OCI-LY7 (cell line): Measurements from ENCODE around the gene INSIG1. TPM values are rescaled to one million over a fixed set of nuclear protein-coding genes. Genes with fewer than 3 reads are reported as not detected.

Experiments used
- BruUV-seq: library from RNA; stranded (reverse); fragments of 400-500 nt; replicated peaks from 2 replicates; lab custom pipeline; 2021; lab: Mats Ljungman, UMichigan
- CTCF ChIA-PET: fragments of 300-600 bp; sonication (Branson Sonifier 250); formaldehyde crosslinking; loops from one replicate; lab custom pipeline; 2022; ENCODE audit warnings: antibody characterized with exemption; ENCODE audit not compliant: unreplicated experiment; lab: Charles Lee
- POLR2A ChIA-PET: fragments of 300-600 bp; sonication (Branson Sonifier 250); formaldehyde crosslinking; loops from one replicate; lab custom pipeline; 2022; ENCODE audit warnings: antibody characterized with exemption; lab: Charles Lee
- DNase-seq: peaks from one replicate; pipeline ENCODE4 v3.0.0-alpha.2; 2015; ENCODE audit warnings: low spot score
- H2AFZ ChIP-seq: fragments of 200-600 bp; sonication (generic), shearing (Covaris generic); 2 replicates; pipeline ENCODE4 v1.6.1; 2014; ENCODE audit warnings: mild to moderate bottlenecking, antibody characterized with exemption, low read length, moderate library complexity
- H3K27ac ChIP-seq: fragments of 200-600 bp; sonication (generic); 2 replicates; pipeline ENCODE4 v1.5.1; 2014; ENCODE audit warnings: mixed run types, low read depth, mild to moderate bottlenecking, moderate library complexity, low read length, inconsistent platforms; ENCODE audit not compliant: poor library complexity, severe bottlenecking
- H3K36me3 ChIP-seq: fragments of 200-600 bp; sonication (generic); 2 replicates; pipeline ENCODE4 v1.6.1; 2014; ENCODE audit warnings: mild to moderate bottlenecking, antibody characterized with exemption, low read length, moderate library complexity, mixed read lengths; ENCODE audit not compliant: insufficient read depth
- H3K4me1 ChIP-seq: fragments of 200-600 bp; sonication (generic); 2 replicates; pipeline ENCODE4 v1.5.1; 2014; ENCODE audit warnings: mild to moderate bottlenecking, low read length; ENCODE audit not compliant: insufficient read depth, poor library complexity, severe bottlenecking
- H3K4me2 ChIP-seq: fragments of 200-600 bp; sonication (generic); 2 replicates; pipeline ENCODE4 v1.6.1; 2014; ENCODE audit warnings: mild to moderate bottlenecking, low read length
- H3K4me3 ChIP-seq: fragments of 200-600 bp; sonication (generic); 2 replicates; pipeline ENCODE4 v1.5.1; 2014; ENCODE audit warnings: mild to moderate bottlenecking, low read depth, low read length; ENCODE audit not compliant: poor library complexity, severe bottlenecking
- H3K79me2 ChIP-seq: fragments of 200-600 bp; sonication (generic); 2 replicates; pipeline ENCODE4 v1.6.1; 2016; ENCODE audit warnings: low read depth, mild to moderate bottlenecking, low read length, moderate library complexity, mixed read lengths; ENCODE audit not compliant: insufficient read depth
- H3K9me2 ChIP-seq: fragments of 200-600 bp; sonication (generic); 2 replicates; pipeline ENCODE4 v1.6.1; 2016; ENCODE audit warnings: mild to moderate bottlenecking, low read length, mixed read lengths; ENCODE audit not compliant: insufficient read depth
- H3K9me3 ChIP-seq: fragments of 200-600 bp; sonication (generic); 2 replicates; pipeline ENCODE4 v1.6.1; 2014; ENCODE audit warnings: mild to moderate bottlenecking, mixed run types, low read length, mixed read lengths
- H4K20me1 ChIP-seq: fragments of 200-600 bp; sonication (generic); 2 replicates; pipeline ENCODE4 v1.6.1; 2014; ENCODE audit warnings: mild to moderate bottlenecking, antibody characterized with exemption, low read length, moderate library complexity, mixed read lengths; ENCODE audit not compliant: insufficient read depth
- EZH2phosphoT487 ChIP-seq: fragments of 200-600 bp; sonication (generic); IDR thresholded peaks from 2 replicates; pipeline ENCODE4 v1.6.1; 2018; ENCODE audit warnings: low read depth, borderline replicate concordance, mild to moderate bottlenecking, mixed run types, antibody characterized with exemption, low read length, moderate library complexity, mixed read lengths
- intact Hi-C: fragments of 100-400 bp; cut with micrococcal nuclease; formaldehyde crosslinking; loops from one replicate; pipeline ENCODE4 v1.10.0; 2022; ENCODE audit not compliant: unreplicated experiment
- total RNA-seq, 2 experiments: library from RNA; depleted of rRNA in 1 of 2; stranded (reverse); fragments of >200 nt in 1 of 2; shearing (Covaris generic) in 1 of 2; gene quantifications; 2 replicates each; pipeline ENCODE4 v1.2.3, GENCODE V29; 2014 to 2022
- TF ChIP-seq, protein P1 (sequence below): fragments of 200-600 bp; sonication (generic); conservative IDR thresholded peaks from 2 replicates; pipeline ENCODE4 v1.5.1; 2014; ENCODE audit warnings: mild to moderate bottlenecking, antibody characterized with exemption, low read length, moderate library complexity, mixed read lengths

The INSIG1 gene
- total RNA-seq, 2 experiments from 2014 or later = 122 to 164 TPM

DNA sequence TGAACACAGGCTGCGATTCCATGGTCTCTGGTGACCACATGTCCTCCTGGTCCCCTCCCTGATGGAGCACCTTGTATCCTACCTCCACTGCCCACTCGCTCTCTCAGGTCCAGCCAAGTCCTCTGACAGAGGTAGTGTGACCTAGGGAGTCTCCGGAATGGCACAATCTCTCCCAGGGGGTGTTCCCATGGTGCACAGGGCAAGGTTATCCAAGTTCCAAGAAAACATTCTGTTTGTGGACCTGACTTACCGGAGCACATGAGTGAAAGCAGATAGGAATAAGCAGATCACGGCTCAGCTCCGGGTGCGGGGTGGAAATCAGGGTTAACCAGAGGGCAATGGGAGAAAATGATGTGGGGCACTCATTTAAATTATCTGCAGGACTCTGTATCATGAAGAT, 45.8 kb upstream of the INSIG1 start:
- H3K9me3 ChIP-seq = no peaks in the 10 kb centered on the region
- POLR2A ChIA-PET = no interaction called here
- H3K27ac ChIP-seq = no peak overlapping the region
- DNase-seq = no peak
- H3K79me2 ChIP-seq = no peaks in the 10 kb centered on the region
- intact Hi-C loops = no loop called here
- CTCF ChIA-PET = no interaction called here
- no peaks in the 10 kb centered on the region for H3K9me2 ChIP-seq
- H3K4me1 ChIP-seq = no peaks in the 10 kb centered on the region
- no peak overlapping the region for H3K4me2 ChIP-seq
- no peak overlapping the region for H2AFZ ChIP-seq
- BruUV-seq = no TSS peak
- no peaks in the 10 kb centered on the region for H3K36me3 ChIP-seq
- H3K4me3 ChIP-seq = no peak overlapping the region
- TF ChIP-seq, protein P1, sequence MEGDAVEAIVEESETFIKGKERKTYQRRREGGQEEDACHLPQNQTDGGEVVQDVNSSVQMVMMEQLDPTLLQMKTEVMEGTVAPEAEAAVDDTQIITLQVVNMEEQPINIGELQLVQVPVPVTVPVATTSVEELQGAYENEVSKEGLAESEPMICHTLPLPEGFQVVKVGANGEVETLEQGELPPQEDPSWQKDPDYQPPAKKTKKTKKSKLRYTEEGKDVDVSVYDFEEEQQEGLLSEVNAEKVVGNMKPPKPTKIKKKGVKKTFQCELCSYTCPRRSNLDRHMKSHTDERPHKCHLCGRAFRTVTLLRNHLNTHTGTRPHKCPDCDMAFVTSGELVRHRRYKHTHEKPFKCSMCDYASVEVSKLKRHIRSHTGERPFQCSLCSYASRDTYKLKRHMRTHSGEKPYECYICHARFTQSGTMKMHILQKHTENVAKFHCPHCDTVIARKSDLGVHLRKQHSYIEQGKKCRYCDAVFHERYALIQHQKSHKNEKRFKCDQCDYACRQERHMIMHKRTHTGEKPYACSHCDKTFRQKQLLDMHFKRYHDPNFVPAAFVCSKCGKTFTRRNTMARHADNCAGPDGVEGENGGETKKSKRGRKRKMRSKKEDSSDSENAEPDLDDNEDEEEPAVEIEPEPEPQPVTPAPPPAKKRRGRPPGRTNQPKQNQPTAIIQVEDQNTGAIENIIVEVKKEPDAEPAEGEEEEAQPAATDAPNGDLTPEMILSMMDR = no peak
- no peak for TF ChIP-seq EZH2phosphoT487
- H4K20me1 ChIP-seq = no peaks in the 10 kb centered on the region

DNA sequence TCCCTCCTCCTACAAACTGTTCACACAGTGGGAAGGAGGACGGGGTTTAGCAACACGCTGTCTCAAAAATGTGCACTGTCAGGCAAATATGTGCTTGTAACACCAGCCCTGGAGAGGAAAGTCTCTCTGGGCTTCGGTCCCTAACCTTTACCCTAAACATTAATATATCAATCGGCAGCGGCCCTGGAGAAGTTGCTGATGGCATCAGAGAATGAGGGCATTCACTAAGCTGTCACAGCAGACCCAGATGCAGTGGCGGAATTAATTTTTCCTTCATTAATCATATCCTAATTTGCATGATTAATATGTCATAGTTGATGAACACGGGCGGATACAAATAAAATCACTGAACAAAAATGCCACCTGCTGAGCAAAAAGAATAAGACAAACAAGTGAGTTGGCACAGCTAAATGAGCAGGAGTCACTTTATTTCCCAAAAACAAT, 45.2 kb upstream of the INSIG1 start:
- Histone ChIP-seq H3K4me1 (no peaks in the 10 kb centered on the region), H4K20me1 (no peaks in the 10 kb centered on the region), H3K36me3 (no peaks in the 10 kb centered on the region), H3K9me3 (no peaks in the 10 kb centered on the region), H3K9me2 (no peaks in the 10 kb centered on the region), H3K27ac (no peak overlapping the region), H3K79me2 (no peaks in the 10 kb centered on the region), H2AFZ (no peak overlapping the region), H3K4me3 (no peak overlapping the region), H3K4me2 (no peak overlapping the region)
- no peak for DNase-seq
- POLR2A ChIA-PET = no interaction called here
- no peak for TF ChIP-seq EZH2phosphoT487
- TF ChIP-seq, protein P1 = no peak
- CTCF ChIA-PET = no interaction called here
- BruUV-seq = no TSS peak
- intact Hi-C loops = no loop called here

DNA sequence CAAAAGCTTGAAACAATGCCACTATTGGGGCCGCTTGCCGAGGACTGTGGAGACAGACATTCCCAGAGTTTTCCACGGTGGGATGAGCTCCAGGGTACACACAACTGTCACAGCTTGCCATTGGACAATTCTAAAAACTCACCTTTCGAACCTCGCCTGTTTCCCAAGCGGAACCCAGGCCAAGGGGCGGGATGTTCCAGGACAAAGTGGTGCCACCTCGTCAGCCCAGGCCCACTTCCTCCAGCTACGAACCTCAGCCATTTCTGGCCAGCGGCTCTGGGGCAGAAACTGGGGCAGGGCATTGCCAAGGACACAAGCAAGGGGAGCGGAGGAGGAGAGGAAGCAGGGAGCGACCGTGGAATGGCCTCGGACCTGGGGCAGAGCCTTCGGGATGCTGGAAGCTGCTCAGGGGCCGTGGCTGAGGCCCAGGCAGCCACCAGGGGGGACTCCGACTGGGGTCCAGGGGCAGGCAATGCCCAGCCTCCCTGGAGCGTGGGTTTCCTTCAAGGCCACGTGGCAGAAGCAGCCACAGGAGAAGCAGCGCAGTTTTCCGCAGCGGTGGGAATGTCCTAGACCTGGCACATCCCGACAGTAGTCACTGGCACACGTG, 44.7 kb upstream of the INSIG1 start:
- ChIA-PET CTCF (interaction anchor here (0.6 kb wide), 1 partner anchor 47 kb away, joined by 6 read pairs; no protein-coding TSS in a partner anchor), POLR2A (no interaction called here)
- intact Hi-C loops = no loop called here
- H3K4me1 ChIP-seq = no peaks in the 10 kb centered on the region
- no TSS peak for BruUV-seq
- no peak overlapping the region for H3K4me3 ChIP-seq
- H3K79me2 ChIP-seq = no peaks in the 10 kb centered on the region
- no peaks in the 10 kb centered on the region for H4K20me1 ChIP-seq
- H3K36me3 ChIP-seq = no peaks in the 10 kb centered on the region
- no peak overlapping the region for H2AFZ ChIP-seq
- DNase-seq = no peak
- TF ChIP-seq, protein P1 = no peak
- TF ChIP-seq EZH2phosphoT487 = no peak
- H3K4me2 ChIP-seq = no peak overlapping the region
- H3K9me3 ChIP-seq = no peaks in the 10 kb centered on the region
- no peak overlapping the region for H3K27ac ChIP-seq
- H3K9me2 ChIP-seq = no peaks in the 10 kb centered on the region
